Measurements from ENCODE around the gene BARHL2. TPM values are rescaled to one million over a fixed set of nuclear protein-coding genes. Genes with fewer than 3 reads are reported as not detected.

Gene BARHL2
- total RNA-seq, 1 donor, result not detected

GRCh38 chr1:90725657-90726424 is 8.7 kb upstream of the BARHL2 start:
- no peak for DNase-seq (ENCODE audit: low read depth in 2 of 3, low spot score in 2 of 3)

GRCh38 chr1:90724926-90725656 is 8.0 kb upstream of the BARHL2 start:
- no peak for DNase-seq (ENCODE audit: low read depth in 2 of 3, low spot score in 2 of 3)

GRCh38 chr1:90724361-90724760 is 7.3 kb upstream of the BARHL2 start:
- no peak for DNase-seq (ENCODE audit: low read depth in 2 of 3, low spot score in 2 of 3)

- no peak for DNase-seq (ENCODE audit: low read depth in 2 of 3, low spot score in 2 of 3)
These were observed 6.5 kb upstream of the BARHL2 start for GRCh38 chr1:90723590-90724108.

- no peak for DNase-seq (ENCODE audit: low read depth in 2 of 3, low spot score in 2 of 3)
These were observed 5.9 kb upstream of the BARHL2 start for GRCh38 chr1:90722874-90723589.

GRCh38 chr1:90721210-90722194 is 4.4 kb upstream of the BARHL2 start:
- peak in 2 of 3 donors; percentile 80 to 90 for DNase-seq (ENCODE audit: low read depth in 2 of 3, low spot score in 2 of 3)

- DNase-seq (ENCODE audit: low read depth in 2 of 3, low spot score in 2 of 3), result no peak
These were observed 3.1 kb upstream of the BARHL2 start for GRCh38 chr1:90720145-90720636.

GRCh38 chr1:90719330-90720144 is 2.4 kb upstream of the BARHL2 start:
- no peak for DNase-seq (ENCODE audit: low read depth in 2 of 3, low spot score in 2 of 3)

GRCh38 chr1:90718411-90719329 is 1.6 kb upstream of the BARHL2 start:
- DNase-seq (ENCODE audit: low read depth in 2 of 3, low spot score in 2 of 3), result no peak

GRCh38 chr1:90717665-90718410 is 736 bp upstream of the BARHL2 start:
- DNase-seq (ENCODE audit: low read depth in 2 of 3, low spot score in 2 of 3), result no peak

GRCh38 chr1:90717356-90717664 is 208 bp upstream of the BARHL2 start:
- no peak for DNase-seq (ENCODE audit: low read depth in 2 of 3, low spot score in 2 of 3)

GRCh38 chr1:90716243-90716551 is 905 bp downstream of the BARHL2 start:
- DNase-seq (ENCODE audit: low read depth in 2 of 3, low spot score in 2 of 3), result no peak

- no peak for DNase-seq (ENCODE audit: low read depth in 2 of 3, low spot score in 2 of 3)
These were observed 1.8 kb downstream of the BARHL2 start for GRCh38 chr1:90715309-90715708.

GRCh38 chr1:90714521-90714951 is 2.6 kb downstream of the BARHL2 start:
- DNase-seq (ENCODE audit: low read depth in 2 of 3, low spot score in 2 of 3), result no peak

- no peak for DNase-seq (ENCODE audit: low read depth in 2 of 3, low spot score in 2 of 3)
These were observed 3.2 kb downstream of the BARHL2 start for GRCh38 chr1:90713741-90714509.

- DNase-seq (ENCODE audit: low read depth in 2 of 3, low spot score in 2 of 3), result no peak
These were observed 4.0 kb downstream of the BARHL2 start for GRCh38 chr1:90712915-90713730.

Data from hematopoietic multipotent progenitor cell (in vitro differentiated cells).